NCI-H748 (cell line): ENCODE results near the gene CPNE1.

Experiments
- DNase-seq: peaks from one replicate; lab custom pipeline; 2025; ENCODE audit not compliant: unreplicated experiment; lab: John Stamatoyannopoulos, UW

Gene CPNE1

DNA sequence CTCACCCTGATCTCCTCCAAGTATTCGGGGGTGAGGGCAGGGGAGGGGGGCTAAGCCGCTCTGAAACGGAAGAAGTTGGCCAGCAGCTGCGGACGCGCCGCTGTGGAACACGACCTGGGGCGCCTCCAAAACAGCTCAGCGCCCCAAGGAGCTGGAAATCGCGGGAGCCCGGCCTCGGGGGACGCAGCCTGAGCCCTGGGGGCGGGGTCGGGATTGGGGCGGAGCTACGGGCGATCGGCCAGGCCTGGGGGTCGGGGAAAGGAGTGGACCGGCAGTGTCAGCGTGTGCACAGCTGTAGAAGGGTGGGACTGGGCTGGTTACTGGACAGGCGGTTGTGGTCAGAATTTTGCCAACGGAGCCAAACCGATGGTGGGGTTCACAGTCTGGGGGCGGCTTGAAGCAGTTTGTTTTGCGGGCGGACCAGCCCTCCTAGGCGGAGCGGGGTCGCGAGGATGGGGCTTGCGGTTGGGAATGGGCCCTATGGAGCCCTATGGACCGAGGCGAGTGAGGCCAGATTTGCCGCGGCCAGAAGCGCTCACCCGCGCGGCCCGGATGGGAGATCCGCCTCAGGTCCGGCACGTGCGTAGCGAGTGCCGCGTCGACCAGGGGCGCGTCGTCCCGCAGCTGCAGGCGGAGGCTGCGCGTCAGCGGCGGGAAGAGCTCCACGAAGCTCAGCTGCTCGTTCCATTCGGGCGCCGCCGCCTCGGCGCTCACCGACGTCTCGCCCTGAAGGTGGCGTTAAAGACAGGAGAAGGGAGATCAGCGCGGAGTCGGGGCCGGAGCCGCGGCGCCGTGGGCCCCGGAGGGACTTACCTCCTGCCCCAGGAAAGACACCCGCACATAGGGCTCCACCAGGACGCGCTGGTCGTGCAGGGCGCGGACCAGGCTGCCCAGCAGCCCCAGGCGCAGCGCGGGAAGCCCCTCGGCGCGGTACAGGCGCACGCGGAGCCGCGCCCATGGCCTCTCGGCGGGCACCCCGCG, 63.4 kb downstream of the CPNE1 start:
- DNase-seq: peak; percentile 85

DNA sequence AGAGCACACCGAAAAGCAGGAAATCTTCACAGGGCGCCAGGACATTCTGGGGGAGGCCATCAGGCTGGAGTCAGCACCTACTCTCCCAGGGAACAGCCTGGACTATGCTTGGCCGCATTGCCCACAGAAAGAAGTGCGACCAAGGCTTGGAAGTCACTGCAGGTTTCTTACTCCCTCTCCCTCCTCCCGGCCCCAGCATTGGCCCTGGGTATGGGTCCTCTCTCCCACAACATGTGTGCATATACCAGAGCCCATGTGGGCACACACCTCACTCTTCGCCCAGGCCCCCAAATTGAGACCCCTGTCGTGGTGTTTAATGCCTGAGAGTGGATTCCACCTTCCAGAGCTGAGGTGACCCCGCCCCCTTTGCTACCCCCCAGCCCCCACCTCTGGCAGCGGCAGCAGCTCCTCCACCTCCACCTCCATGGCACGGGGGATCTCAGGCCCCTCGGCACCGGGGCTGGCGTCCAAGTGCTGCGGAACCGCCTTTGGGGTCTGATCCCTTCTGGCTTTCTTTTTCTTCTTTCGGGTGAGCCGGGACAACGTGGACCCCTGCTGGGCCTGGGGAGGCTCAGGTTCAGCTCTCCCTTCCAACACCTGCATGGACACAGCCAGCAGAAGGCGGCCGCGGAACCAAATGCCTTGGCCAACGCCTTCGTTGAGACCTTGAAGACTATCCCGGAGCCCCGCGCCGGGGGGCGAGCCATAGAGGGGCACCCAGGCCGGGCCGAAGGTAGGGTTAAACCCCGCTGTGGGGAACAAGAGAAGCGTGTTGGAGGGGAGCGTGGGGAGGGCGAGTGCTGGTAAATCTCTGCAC, 64.3 kb downstream of the CPNE1 start:
- no peak for DNase-seq

DNA sequence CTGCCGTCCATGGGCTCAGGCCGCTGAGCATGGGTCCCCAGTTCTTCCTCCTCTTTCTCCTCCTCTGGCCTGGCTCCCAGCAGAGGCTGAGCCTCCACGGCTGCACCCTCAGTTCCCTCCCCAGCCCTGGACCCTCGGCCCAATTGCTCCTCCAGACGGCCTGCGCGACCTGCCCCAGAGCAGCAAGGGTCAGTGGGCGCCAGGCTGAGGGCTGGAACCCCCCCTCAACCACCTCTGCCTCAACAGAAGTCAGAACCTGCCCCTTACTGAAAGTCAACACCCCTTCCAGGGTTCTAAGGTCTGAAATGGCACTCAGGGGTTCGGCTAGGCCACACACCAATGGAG, 65.0 kb downstream of the CPNE1 start:
- DNase-seq: no peak

DNA sequence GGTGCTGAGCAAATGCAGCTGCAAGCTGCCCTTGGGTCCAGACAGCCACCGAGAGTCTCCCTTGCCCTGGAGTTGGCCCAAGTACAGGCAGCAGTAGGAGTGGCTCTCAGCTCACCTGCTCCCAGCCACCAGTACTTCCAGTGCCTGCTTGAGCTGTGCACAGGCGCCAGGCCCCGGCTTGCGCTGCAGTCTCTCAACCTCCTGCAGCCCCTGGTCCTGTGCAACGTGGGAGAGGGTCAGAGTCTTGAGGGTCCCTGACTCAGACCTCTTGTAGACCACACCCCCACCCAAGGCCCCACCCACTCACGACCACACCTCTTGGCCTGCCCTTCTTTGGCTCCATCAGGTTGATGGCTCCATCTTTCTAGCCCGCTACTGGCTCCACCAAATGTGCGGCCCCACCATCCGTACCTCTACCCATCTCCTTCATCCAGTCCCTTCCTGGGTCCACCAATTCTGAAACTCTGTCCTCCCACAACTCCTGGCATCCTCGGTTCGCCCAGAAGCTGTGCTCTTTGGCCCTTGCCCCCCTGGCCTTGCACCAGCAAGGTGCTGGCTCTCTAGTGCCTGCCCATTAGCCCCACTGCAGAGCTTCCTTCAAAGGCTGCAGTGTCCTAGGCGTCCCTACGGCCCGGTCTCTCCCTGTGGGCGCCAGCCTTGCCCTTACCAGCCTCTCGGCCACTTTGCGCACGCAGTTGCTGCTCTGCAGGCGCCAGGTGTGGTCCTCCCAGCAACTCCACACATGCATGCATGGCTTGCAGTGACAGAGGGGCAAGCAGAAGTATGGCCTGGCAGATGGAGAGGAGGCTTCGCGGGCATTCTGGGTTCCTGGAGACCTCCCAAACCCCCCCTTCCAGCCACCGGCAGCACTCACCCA, 65.6 kb downstream of the CPNE1 start:
- DNase-seq: peak; percentile 17

DNA sequence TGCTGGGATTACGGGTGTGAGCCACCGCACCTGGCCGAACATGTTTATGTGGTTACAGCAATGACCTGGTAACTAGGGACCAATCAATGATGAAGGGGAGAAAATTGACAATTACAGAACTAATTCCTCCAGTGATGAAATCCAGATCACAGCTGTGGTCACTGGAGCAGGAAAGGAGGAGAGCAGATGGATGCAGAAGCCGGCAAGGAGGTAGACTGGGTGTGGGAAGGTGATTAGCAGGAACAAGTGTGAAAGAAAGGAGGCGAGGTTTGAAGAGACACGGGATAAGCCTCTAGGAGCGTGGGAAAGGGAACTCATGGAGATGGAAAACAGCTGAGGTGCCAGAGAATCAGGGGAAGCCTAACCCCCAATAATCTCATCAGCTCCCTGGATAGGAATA, 66.2 kb downstream of the CPNE1 start:
- DNase-seq: no peak

DNA sequence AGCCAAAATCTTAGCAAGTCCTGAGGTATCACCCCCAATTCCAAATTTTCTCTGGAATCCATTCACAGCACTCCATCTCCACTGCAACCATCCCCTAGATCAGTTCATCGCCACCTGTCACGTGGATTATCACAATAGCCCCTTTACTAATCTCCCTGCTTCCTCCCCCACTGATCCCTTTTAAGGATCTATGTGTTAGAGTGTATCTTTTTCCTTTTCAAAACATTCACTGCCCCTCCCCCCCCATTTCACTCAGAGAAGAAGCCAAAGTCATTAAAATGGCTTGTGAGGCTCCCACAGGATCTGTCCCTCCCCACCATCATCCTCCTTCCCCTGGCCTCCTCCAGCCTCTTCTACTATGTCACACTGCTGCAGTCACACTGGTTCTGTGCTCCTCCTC, 67.5 kb downstream of the CPNE1 start:
- DNase-seq: no peak

DNA sequence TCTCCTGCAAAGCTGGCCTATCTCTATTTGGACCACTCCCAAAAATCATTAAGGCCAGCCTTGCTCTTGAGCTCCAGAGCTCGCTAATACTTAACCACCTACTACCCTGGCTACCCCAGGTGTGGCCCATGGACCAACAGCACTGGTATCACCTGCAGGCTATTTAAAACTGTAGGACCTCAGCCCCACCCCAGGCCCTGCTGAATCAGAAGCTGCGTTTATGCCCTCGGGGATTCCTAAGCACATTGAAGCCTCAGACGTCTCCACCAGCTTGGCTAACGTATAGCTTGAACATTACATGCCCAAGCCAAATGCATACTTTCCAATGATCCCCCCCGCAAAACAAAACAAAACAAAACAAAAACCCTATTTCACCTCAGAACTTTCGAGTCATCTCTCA, 68.8 kb downstream of the CPNE1 start:
- no peak for DNase-seq

DNA sequence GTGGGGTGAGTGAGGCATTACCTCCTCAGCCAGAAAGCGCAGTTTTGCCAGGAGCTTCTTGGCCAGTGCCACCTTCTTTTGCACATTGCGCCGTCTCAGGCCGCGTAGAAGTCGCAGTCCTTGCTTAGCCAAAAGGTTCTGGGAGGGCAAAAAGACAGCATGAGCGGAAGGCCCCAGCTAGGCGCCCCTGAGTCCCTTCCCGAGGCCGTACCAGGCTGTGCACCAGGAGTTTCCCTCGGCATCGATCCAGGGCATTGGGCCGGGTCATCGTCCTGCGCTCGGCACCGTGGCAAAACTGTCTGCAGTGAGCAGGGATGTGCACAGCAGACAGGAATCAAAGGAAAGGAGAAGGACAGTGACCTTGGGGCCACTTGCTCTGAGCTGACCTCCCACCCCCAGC, 69.2 kb downstream of the CPNE1 start:
- DNase-seq: no peak

DNA sequence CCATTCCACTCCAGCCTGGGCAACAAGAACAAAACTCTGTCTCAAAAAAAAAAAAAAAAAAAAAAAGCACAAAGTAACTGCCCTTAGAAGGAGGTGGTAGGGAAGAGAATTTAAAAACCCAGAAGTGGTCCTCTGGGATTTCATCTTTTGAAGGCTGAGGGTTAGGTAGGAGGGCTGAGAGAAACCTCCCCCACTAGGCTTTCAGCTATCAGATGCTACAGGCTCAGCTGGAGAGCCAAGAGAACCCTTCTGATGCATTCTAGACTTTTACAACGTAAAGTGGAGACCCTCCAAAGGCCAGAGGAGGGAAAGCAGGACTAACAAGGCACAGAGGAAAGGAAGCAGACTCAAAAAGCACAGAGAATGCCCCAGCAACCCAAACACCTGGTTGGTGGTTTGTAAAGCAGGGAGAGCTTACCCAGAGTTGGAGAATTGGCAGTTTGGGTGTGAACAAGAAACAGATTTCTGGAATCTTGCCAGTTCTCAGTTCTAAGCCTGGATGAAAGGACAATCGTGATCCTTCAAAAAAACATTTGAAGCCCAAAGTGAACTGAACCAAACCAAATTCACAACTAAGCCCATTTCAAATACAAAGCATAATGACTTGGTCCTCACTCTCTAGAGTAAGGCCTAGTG, 72.2 kb downstream of the CPNE1 start:
- no peak for DNase-seq

DNA sequence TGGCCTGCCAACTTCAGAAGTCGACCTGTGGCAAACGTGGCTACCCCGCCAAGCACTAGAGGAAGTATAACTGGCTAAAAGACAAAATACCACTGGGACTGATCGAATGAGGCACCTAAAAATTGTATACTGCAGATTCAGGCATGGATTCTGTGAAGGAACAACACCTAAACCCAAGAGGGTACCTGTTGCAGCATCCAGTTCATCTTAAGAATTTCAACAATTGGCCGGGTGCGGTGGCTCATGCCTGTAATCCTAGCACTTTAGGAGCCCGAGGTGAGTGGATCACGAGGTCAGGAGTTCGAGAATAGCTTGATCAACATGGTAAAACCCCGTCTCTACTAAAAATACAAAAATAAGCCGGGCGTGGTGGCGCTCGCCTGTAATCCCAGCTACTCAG, 76.3 kb downstream of the CPNE1 start:
- no peak for DNase-seq

DNA sequence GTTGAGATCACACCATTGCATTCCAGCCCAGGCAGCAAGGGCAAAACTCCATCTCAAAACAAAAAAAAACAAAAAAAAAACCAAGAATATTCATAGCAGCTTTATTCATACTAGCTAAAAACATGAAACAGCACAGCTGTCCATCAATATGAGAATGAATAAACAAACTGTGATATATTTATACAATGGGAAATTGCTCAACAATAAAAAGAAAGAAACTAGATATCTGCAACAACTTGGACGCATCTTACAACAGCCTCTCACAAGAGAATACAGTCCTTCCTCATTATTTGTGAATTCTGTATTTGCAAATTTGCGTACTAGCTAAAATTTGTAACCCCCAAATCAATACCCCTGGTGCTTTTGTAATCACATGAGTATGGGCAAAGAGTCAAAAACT, 77.3 kb downstream of the CPNE1 start:
- no peak for DNase-seq

DNA sequence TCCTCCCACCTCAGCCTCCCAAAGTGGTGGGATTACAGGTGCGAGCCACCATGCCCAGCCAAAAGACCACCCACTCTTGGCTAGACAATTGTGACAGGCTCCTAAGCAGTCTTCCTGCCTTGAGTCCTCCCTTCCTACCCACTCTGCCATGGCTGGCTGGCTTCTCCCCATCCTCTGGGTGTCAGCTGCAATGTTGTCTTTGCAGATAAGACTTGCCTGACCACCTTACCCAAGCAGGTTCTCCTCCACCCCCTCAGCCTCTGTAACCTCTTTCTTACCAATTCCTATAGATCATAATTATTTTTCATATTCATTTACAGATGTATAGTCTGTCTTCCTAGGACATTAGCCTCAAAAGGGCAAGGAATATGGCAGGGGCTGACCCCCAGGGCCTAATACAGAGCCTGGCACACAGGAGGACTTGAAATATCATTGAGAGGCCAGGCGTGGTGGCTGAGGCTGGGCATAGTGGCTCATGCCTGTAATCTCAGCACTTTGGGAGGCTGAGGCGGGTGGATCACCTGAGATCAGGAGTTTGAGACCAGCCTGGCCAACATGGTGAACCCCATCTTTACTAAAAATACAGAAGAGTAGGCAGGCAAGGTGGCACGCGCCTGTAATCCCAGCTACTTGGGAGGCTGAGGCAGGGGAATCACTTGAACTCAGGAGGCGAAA, 77.8 kb downstream of the CPNE1 start:
- no peak for DNase-seq

DNA sequence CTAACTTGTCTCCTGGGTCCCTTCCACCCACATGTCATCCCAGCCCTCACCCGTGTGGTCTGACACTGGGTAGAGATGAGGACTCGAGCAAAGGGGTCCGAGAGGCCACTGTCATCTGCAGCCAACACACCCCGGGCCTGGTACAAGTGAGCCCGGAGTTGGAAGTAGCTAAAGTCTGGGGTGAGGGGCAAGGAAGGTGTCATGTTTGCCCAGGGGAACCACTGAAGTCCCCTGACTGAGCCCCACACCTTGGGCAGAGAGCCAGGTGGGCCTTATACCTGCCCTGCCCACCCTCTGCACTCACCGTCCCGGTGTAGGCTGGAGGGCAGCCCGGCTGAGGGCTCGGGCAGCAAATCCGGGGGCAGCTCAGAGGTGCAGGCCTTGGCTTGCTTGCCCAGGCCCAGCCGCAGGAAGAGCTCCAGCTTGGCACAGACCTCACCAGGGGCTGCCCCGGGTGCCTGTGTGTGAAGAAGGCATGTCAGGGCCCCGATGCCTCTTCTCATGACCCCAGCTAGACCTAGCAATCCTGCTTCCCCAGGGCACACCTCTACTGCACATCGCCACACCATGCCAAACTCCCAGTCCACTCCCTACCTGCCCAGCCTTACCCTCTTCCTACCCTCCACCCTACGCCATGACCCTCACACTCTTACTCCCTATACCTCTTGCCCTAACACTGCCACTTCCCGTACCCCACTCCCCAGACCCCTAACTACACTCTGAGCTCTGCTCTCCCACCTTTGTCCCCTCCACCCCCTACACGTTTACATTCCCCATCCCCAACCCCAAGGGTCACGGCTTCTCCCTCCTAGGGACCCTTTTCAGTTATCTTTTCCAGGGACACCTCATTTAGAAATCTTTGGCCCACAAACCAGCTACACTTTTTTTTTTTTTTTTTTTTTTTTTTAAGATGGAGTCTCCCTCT, 80.8 kb downstream of the CPNE1 start:
- no peak for DNase-seq

DNA sequence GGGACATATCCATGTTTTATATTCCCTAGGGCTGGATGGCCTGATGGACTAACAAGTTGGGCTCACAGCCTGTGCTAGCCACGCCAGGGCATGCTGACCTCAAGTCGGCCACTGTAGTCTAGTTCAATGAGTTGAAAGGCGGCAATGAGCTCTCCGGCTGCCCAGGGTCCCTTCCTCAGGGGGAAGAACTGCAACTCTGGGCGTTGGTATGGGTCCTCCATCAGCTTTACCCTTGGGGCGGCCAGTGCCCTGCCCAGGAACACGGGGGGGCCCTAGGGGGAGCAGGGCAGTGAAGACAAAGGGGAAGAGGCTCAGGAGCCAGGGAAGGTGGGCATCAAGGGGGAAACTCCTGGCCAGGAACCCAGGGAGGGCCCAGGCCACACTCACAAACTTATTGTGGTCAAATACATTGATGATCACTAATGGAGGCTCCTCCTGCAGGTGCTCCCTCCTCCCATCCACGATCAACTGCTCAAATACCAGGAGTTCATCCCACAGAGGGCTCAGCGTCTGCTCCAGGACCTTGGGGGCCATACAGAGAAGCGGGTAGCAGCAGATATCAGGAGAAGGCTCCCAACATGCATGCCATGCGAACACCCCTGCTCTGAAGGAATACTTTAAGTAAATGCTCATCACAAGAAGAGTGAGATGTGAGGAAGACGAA, 81.8 kb downstream of the CPNE1 start:
- no peak for DNase-seq

DNA sequence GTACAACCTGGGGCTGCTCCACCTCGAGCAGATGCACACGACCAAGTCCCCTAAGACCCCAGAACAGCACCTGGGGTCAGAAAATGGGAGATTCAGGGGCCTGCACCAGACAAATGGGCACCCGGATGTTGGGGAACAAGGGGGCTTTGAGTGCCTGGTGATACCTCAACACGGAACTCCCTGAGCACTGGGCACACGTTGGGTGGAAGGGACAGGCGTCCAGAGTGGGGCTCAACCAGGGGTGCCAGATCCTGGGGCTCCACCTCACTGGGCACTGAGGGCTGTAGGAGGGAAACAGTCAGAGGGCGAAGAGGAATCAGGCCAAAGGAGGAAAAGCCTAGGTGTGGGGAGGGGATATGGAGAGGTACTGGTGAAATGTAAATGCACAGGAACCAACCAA, 82.6 kb downstream of the CPNE1 start:
- no peak for DNase-seq

DNA sequence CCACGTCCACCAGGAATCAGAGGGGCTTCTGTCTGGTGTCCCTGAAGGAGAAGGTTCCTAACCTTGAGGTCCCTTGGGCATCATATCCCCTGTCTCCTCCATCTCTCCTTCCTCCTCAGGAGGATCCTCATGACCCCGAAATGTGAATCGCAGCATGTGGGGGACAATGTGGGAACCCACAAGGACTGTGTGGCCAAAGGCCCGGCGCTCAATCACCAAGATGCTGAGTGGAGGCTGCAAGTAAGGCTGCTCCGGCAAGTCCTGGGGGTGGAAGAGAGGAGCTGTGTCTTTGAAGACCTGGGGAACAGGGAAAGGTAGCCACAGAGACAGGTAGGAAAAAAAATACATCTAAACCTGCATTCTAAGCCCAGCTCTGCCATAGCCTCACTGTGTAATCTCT, 85.5 kb downstream of the CPNE1 start:
- DNase-seq: no peak

DNA sequence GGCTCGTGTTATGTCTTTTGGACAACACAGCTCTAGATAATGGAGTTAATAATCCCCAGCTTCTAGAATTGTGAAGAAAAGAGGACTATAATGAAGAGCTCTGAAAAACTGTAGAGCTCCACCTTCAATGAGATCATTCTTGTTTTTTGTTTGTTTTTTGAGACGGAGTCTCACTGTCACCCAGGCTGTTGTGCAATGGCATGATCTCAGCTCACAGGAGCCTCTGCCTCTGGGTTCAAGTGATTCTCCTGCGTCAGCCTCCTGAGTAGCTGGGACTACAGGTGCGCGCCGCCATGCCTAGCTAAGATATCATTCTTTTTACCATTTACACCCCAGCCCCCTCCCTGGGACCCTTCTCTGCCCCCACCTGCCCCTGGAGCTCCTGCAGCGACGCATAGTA, 86.2 kb downstream of the CPNE1 start:
- no peak for DNase-seq

DNA sequence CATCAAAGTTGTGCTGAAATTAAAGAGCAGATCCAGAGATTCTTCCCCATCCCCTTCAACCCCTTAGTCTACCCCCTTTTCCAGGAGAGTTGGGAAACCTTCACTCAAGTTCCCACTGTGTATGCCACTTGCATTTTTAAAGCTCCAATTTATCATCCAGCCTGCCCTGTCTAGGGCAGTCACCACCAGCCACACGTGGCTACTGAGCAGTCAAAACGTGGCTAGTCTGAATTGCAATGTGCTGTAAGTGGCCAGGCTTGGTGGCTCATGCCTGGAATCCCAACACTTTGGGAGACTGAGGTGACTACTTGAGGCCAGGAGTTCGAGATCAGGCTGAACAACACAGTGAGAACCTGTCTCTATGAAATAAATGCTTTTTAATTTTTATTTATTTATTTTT, 87.9 kb downstream of the CPNE1 start:
- DNase-seq: no peak
